Measurements from ENCODE around the gene RHBG.
"Not testable (repeated sequence)": the region's sequence is repeated elsewhere in the genome, so short reads cannot be mapped to it uniquely, and the experiment has no call there.

Gene RHBG

GRCh38 chr1:156359973-156360372, 9.0 kb upstream of the RHBG start:
- peak; percentile 50 for DNase-seq (ENCODE audit: low spot score)

DNA sequence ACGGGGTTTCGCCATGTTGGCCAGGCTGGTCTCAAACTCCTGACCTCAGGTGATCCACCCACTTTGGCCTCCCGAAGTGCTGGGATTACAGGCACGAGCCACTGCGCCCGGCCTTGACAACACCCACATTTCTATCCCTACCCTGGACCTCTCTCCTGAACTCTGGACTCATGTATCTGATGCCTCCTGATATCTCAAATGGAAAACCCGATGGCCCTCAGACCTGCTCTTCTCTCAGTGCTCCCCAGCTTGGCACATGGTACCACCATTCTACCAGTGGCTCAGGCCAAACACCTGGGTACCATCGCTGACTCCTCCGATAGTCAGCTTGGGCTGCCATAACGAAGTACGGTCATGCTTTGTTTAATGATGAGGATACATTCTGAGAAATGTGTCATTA, 8.5 kb upstream of the RHBG start:
- no peak for DNase-seq (ENCODE audit: low spot score)

GRCh38 chr1:156365754-156366153, 3.3 kb upstream of the RHBG start:
- DNase-seq (ENCODE audit: low spot score), result no peak

DNA sequence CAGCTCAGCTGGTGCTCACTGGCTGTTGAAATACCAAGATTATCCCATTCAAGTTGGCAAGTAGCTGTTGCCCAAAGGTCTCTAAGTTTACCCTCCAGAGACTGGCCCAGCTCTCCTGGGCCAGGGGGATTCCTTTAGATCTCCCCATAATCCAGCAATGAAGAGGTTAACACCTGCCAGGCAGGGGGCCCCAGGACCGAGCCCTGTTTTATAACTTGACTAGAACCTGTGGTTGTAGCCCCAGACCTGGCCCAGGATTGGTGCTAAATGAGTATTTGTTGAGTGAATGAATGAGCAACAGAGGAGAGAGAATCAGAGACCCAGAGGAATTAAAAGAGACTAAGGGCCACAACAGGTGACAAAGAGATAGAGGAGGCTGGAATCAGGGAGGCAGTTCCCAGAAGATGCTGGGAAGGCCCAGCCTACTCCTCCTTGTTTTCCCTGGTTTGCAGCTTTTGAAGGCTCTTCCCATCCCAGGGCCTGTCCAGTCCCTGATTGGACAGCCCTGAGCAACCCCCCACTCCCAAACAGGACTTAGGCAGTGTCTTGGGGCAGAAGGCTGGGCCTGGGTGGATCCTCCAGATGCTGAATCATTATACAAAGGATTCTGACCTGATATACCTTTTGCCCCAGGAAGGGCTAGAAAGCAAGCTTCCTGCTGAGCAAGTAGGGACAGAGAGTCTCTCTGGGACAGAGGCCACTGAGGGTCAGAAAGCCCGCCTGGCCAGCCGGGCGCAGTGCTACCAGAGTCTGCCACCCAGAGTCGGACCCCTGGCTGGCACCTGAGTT, 2.4 kb upstream of the RHBG start:
- peak; percentile 15 for DNase-seq (ENCODE audit: low spot score)

GRCh38 chr1:156367383-156368156, 1.4 kb upstream of the RHBG start:
- peak; percentile 29 for DNase-seq (ENCODE audit: low spot score)

- DNase-seq (ENCODE audit: low spot score), result no peak
These were observed 803 bp upstream of the RHBG start for GRCh38 chr1:156368157-156368658.

DNA sequence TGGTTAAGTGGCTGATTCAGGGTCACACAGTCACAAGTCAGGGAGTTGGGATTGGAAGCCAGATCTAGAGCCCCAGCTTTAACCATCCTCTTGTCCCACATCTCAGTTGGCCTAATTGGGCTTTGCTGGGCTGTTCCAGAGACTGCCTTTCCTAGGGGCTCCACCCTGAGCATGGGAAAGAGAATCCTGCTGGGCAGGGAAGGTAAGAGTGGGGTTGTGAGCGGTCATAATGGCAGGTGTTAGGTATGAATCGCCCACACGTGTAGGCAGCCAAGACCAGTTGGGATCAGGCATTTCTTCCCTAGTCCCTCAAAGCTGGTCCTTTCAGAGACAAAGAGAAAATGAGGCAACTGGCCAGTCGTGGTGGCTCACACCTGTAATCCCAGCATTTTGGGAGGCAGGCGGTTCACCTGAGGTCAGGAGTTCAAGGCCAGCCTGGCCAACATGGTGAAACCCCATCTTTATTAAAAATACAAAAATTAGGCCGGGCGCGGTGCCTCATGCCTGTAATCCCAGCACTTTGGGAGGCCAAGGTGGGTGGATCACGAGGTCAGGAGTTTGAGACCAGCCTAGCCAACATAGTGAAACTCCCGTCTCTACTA, 775 bp downstream of the RHBG start:
- DNase-seq (ENCODE audit: low spot score), result not testable (repeated sequence)

- no peak for DNase-seq (ENCODE audit: low spot score)
These were observed 2.7 kb downstream of the RHBG start for GRCh38 chr1:156371553-156372264.

DNA sequence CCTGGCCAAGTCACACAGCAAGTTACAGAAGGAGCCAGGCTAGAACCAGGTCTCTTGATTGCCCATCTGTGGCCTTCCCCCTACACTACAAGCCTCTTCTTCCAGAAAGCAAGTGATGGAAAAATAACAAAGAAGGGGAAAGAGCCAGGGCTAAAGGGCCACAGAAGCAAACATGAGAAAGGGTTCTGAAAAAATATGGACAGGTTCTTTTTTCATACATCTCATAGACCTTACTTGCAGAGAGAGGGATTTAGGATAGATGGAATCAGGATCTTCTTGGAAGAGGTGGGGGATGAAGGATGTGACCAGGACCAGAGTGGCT, 3.2 kb downstream of the RHBG start:
- no peak for DNase-seq (ENCODE audit: low spot score)

GRCh38 chr1:156372876-156373275, 3.9 kb downstream of the RHBG start:
- DNase-seq (ENCODE audit: low spot score), result no peak

DNA sequence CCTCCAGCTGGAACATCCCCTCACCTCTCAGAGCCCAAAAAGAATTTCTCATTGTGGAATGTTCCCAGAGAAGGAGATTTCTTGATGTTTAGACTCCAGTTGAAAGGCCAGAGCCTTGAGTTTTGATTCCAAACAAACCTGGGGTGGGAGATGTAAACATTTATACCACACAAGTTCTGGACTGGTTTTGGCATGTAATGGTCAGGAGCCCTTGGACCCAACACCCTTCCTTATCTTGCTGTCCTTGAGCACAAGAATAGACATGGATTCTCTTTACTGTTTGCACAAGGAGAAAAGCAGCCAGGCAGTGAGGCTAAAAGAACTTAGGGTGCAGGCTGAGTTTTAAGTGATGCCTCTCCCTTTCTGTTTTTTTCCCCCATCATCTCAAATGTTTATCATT, 4.5 kb downstream of the RHBG start:
- DNase-seq (ENCODE audit: low spot score), result no peak

- DNase-seq (ENCODE audit: low spot score), result no peak
These were observed 7.1 kb downstream of the RHBG start for GRCh38 chr1:156376146-156376545.

DNA sequence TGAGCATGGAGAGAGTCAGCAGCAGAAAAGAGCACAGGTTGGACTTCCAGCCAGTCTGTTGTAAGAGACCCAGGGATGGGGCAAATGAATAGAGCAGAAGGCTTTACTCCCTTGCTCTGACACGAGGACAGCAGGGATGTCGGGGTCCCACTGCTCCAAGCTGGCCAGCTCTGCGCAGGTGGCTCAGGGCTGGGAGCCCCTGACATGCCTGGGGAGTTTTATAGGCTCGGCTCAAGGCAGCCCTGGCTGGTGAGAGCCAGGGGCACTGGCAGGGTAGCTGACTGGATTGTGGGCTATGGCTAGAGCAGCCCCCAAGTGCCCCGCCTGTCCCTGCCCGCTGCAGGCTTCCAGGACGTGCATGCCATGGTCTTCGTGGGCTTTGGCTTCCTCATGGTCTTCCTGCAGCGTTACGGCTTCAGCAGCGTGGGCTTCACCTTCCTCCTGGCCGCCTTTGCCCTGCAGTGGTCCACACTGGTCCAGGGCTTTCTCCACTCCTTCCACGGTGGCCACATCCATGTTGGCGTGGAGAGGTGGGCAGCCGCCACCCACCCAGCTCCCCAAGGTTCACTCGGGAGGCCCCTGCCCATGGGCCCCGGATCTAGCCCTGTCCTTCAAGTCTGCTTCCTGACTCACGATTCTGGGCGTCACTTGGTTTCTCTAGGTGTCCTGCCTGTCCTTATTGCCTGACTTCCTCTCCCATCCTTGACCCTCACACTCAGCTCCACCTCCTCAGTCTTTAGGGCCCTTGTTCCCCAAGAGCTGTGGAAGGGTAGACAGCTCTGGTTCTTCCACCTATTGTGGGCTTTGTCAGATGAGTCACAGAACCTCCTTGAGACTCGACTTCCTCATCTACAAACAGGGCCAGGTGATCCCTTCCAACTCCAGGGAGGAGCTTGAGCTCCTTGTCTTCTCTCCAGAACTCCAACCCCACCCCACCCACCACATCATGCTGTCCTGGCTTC, 8.2 kb downstream of the RHBG start:
- no peak for DNase-seq (ENCODE audit: low spot score)

GRCh38 chr1:156378557-156378956, 9.5 kb downstream of the RHBG start:
- DNase-seq (ENCODE audit: low spot score), result no peak

GRCh38 chr1:156379420-156380165, 10.6 kb downstream of the RHBG start:
- peak; percentile 55 for DNase-seq (ENCODE audit: low spot score)

DNA sequence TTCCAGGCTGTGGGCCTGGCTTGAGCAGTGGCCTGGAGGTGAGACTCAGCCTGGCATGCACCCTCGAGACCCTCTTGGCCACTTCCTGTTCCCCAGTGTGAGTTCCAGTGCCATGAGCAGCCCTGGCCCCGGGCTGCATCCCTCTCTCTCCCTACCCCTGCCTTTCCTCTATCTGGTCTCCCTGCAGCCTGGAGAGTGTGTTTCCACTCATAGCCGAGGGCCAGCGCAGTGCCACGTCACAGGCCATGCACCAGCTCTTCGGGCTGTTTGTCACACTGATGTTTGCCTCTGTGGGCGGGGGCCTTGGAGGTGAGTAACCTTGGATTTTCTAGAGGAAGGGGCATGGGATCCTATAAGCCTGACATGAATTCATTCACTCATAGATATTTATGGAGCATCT, 13.6 kb downstream of the RHBG start:
- DNase-seq (ENCODE audit: low spot score), result peak; percentile 6

- DNase-seq (ENCODE audit: low spot score), result peak; percentile 89
These were observed 14.0 kb downstream of the RHBG start for GRCh38 chr1:156383023-156383422.

DNA sequence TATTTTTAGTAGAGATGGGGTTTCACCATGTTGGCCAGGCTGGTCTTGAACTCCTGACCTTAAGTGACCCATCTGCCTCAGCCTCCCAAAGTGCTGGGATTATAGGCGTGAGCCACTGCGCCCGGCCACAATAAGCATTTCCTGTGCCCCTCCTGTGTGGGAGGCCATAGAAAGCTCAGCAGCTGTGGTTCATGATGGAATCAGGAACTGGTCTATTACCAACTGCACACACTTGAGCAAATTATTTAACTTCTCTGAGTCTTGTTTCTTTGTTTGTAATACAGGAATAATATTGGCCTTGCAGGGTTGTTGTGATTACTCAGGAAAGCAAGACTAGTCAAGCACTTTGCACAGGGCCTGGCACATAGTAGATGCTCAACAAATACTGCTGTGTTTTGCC, 15.0 kb downstream of the RHBG start:
- DNase-seq (ENCODE audit: low spot score), result no peak

DNA sequence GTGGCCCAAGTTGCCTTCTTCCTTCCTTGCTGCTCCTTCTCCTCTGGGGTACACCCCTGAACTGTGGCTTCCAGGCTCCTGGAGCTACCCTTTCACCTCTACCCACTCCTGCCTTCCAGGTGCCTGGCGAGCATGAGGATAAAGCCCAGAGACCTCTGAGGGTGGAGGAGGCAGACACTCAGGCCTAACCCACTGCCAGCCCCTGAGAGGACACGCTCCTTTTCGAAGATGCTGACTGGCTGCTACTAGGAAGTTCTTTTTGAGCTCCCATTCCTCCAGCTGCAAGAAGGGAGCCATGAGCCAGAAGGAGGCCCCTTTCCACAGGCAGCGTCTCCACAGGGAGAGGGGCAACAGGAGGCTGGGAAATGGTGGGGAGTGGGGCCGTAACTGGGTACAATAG, 15.6 kb downstream of the RHBG start:
- no peak for DNase-seq (ENCODE audit: low spot score)

- peak; percentile 81 for DNase-seq (ENCODE audit: low spot score)
These were observed 16.6 kb downstream of the RHBG start for GRCh38 chr1:156385534-156386031.

Measured in iPS-NIHi11 (cell line).